GM23338 (cell line): Measurements from ENCODE around the gene SLC23A1. TPM values are rescaled to one million over a fixed set of nuclear protein-coding genes. Genes with fewer than 3 reads are reported as not detected.

Source experiments
- ATAC-seq: fragments of 200-7000 bp; cut with Tn5 transposase; 3 replicates; pipeline ENCODE4 v1.9.1; 2020
- DNase-seq: peaks from one replicate; pipeline ENCODE4 v3.0.0-alpha.2; 2015; ENCODE audit warnings: low spot score
- H2AFZ ChIP-seq: fragments of 200-600 bp; sonication (generic); 2 replicates; pipeline ENCODE4 v1.8.0; 2016; ENCODE audit warnings: antibody characterized with exemption, mild to moderate bottlenecking, moderate library complexity
- H3F3A ChIP-seq: fragments of 200-600 bp; sonication (generic); replicated peaks from 2 replicates; pipeline ENCODE4 v1.8.0; 2017; ENCODE audit warnings: antibody characterized with exemption, mixed run types, low read depth
- H3K27ac ChIP-seq: fragments of 200-600 bp; sonication (generic); 2 replicates; pipeline ENCODE4 v1.6.1; 2016; ENCODE audit warnings: low read depth
- H3K27me3 ChIP-seq: fragments of 200-600 bp; sonication (generic); 2 replicates; pipeline ENCODE4 v1.8.0; 2016; ENCODE audit warnings: mild to moderate bottlenecking, mixed run types, moderate library complexity; ENCODE audit not compliant: insufficient read depth
- H3K36me3 ChIP-seq: fragments of 200-600 bp; sonication (generic); 2 replicates; pipeline ENCODE4 v1.8.0; 2016; ENCODE audit warnings: mild to moderate bottlenecking; ENCODE audit not compliant: insufficient read depth
- H3K4me1 ChIP-seq: fragments of 200-600 bp; sonication (generic); 2 replicates; pipeline ENCODE4 v1.8.0; 2016; ENCODE audit warnings: mild to moderate bottlenecking, moderate library complexity; ENCODE audit not compliant: insufficient read depth
- H3K4me2 ChIP-seq: fragments of 200-600 bp; sonication (generic); 2 replicates; pipeline ENCODE4 v1.7.1; 2017; ENCODE audit warnings: mixed run types
- H3K4me3 ChIP-seq: fragments of 200-600 bp; sonication (generic); 2 replicates; pipeline ENCODE4 v1.6.1; 2016; ENCODE audit warnings: mixed run types
- H3K79me2 ChIP-seq: fragments of 200-600 bp; sonication (generic); replicated peaks from 2 replicates; pipeline ENCODE4 v1.8.0; 2017; ENCODE audit warnings: mild to moderate bottlenecking; ENCODE audit not compliant: insufficient read depth
- H3K9me2 ChIP-seq: fragments of 200-600 bp; sonication (generic); 2 replicates; pipeline ENCODE4 v1.8.0; 2017; ENCODE audit not compliant: insufficient read depth
- H4K20me1 ChIP-seq: fragments of 200-600 bp; sonication (generic); replicated peaks from 2 replicates; pipeline ENCODE4 v1.8.0; 2017; ENCODE audit warnings: mild to moderate bottlenecking; ENCODE audit not compliant: insufficient read depth
- H3K27ac Mint-ChIP-seq: 2 replicates; pipeline ENCODE4 v1.8.0; 2020; ENCODE audit warnings: inconsistent platforms, mild to moderate bottlenecking, moderate library complexity, mixed read lengths
- H3K27me3 Mint-ChIP-seq: 3 replicates; pipeline ENCODE4 v1.8.0; 2022; ENCODE audit warnings: low read depth, mild to moderate bottlenecking, moderate library complexity, mixed read lengths, inconsistent platforms; ENCODE audit not compliant: insufficient read depth, poor library complexity
- H3K36me3 Mint-ChIP-seq: 3 replicates; pipeline ENCODE4 v1.8.0; 2021; ENCODE audit warnings: low read depth, mild to moderate bottlenecking, inconsistent platforms, moderate library complexity, mixed read lengths
- H3K4me1 Mint-ChIP-seq: 3 replicates; pipeline ENCODE4 v1.8.0; 2020; ENCODE audit warnings: mild to moderate bottlenecking, inconsistent platforms, mixed read lengths
- H3K4me3 Mint-ChIP-seq: 3 replicates; pipeline ENCODE4 v1.8.0; 2021; ENCODE audit warnings: moderate library complexity, mild to moderate bottlenecking, inconsistent platforms, mixed read lengths
- H3K9me3 Mint-ChIP-seq: 3 replicates; pipeline ENCODE4 v1.8.0; 2020; ENCODE audit warnings: moderate library complexity, mild to moderate bottlenecking, inconsistent platforms, mixed read lengths
- CREB1 ChIP-seq: fragments of 250-450 bp; sonication (Bioruptor Pico); IDR thresholded peaks from 2 replicates; pipeline ENCODE4 v1.5.0; 2020; ENCODE audit warnings: low read depth, mild to moderate bottlenecking, moderate library complexity
- ETS1 ChIP-seq: IDR thresholded peaks from 2 replicates; pipeline ENCODE4 v1.6.1; 2016; ENCODE audit warnings: antibody characterized with exemption
- EZH2 ChIP-seq: fragments of 200-600 bp; sonication (generic); IDR thresholded peaks from one replicate; pipeline ENCODE4 v1.8.0; 2017; ENCODE audit warnings: antibody characterized with exemption, mild to moderate bottlenecking, low read depth; ENCODE audit not compliant: unreplicated experiment
- EZH2phosphoT487 ChIP-seq: fragments of 200-600 bp; sonication (generic); IDR thresholded peaks from one replicate; pipeline ENCODE4 v1.8.1; 2018; ENCODE audit warnings: antibody characterized with exemption; ENCODE audit not compliant: unreplicated experiment
- JUNB ChIP-seq: IDR thresholded peaks from one replicate; pipeline ENCODE4 v1.6.1; 2016; ENCODE audit warnings: antibody characterized with exemption; ENCODE audit not compliant: unreplicated experiment
- NANOG ChIP-seq: IDR thresholded peaks from 2 replicates; pipeline ENCODE4 v1.6.1; 2016; ENCODE audit warnings: antibody characterized with exemption, borderline replicate concordance
- POLR2AphosphoS5 ChIP-seq: IDR thresholded peaks from 2 replicates; pipeline ENCODE4 v1.6.1; 2016; ENCODE audit warnings: antibody characterized with exemption, low read depth
- REST ChIP-seq: IDR thresholded peaks from one replicate; pipeline ENCODE4 v1.6.1; 2018; ENCODE audit warnings: antibody characterized with exemption; ENCODE audit not compliant: unreplicated experiment
- STAT1 ChIP-seq: IDR thresholded peaks from one replicate; pipeline ENCODE4 v1.6.1; 2016; ENCODE audit warnings: antibody characterized with exemption; ENCODE audit not compliant: unreplicated experiment
- ZNF114 ChIP-seq: fragments of 250-450 bp; sonication (Bioruptor Pico); IDR thresholded peaks from 2 replicates; pipeline ENCODE4 v1.5.0; 2020; ENCODE audit warnings: mild to moderate bottlenecking, moderate library complexity
- ZNF331 ChIP-seq: fragments of 250-450 bp; sonication (Bioruptor Pico); IDR thresholded peaks from 2 replicates; pipeline ENCODE4 v1.5.0; 2020; ENCODE audit warnings: low read depth, mild to moderate bottlenecking, moderate library complexity
- polyA plus RNA-seq: library from polyadenylated mRNA; unstranded; fragments of >200 nt; fragmentation: Nextera tagmentation; extraction: Ambion mirVana; gene quantifications from 2 replicates; pipeline ENCODE4 v1.2.1, GENCODE V29; 2016
- total RNA-seq: library from RNA; depleted of rRNA; stranded (reverse); fragments of >200 nt; shearing (Covaris generic); gene quantifications from 2 replicates; pipeline ENCODE4 v1.2.3, GENCODE V29; 2014
- TF ChIP-seq, protein P1 (sequence below), 2 experiments: fragments of 200-600 bp in 1 of 2; sonication (generic) in 1 of 2; conservative IDR thresholded peaks; 2 replicates each; pipeline versions ENCODE4 v1.5.1 to v1.6.1; 2016 to 2017; ENCODE audit warnings: antibody characterized with exemption in 2 of 2, low read depth in 2 of 2, mild to moderate bottlenecking in 2 of 2, moderate library complexity in 1 of 2
- TF ChIP-seq, protein P2 (sequence below): fragments of 250-450 bp; sonication (Bioruptor Pico); IDR thresholded peaks from 2 replicates; pipeline ENCODE4 v1.5.0; 2020; ENCODE audit warnings: mild to moderate bottlenecking, moderate library complexity

The SLC23A1 gene
- total and polyA plus RNA-seq, 2 experiments from 2014 or later = 0.29 TPM; not detected in 1

GRCh38 chr5:139408191-139408590 lies 25.1 kb upstream of the SLC23A1 start:
- H3K27me3 Mint-ChIP-seq = peaks cover 8% of the 10 kb centered on the region
- Histone ChIP-seq H3K27me3 (no peaks in the 10 kb centered on the region), H3K4me2 (no peak overlapping the region), H3K9me2 (no peaks in the 10 kb centered on the region), H3K36me3 (no peaks in the 10 kb centered on the region), H3F3A (peaks cover 10% of the 10 kb centered on the region), H3K79me2 (0 out of 2 replicates have a peak, but pooled peaks cover under 1% of the 10 kb centered on the region), H4K20me1 (0 out of 2 replicates have a peak, but pooled peaks cover under 1% of the 10 kb centered on the region), H3K4me3 (no peak overlapping the region), H3K27ac (no peak overlapping the region), H2AFZ (no peak overlapping the region), H3K4me1 (peaks cover 11% of the 10 kb centered on the region)
- DNase-seq = no peak
- no peaks in the 10 kb centered on the region for H3K9me3 Mint-ChIP-seq
- no peak overlapping the region for H3K27ac Mint-ChIP-seq
- ATAC-seq = no peak
- H3K4me1 Mint-ChIP-seq = peaks cover 9% of the 10 kb centered on the region; the same call in 2 of the 3 replicates
- no peaks in the 10 kb centered on the region; the same call in 2 of the 3 replicates for H3K36me3 Mint-ChIP-seq
- no peak overlapping the region for H3K4me3 Mint-ChIP-seq
- TF ChIP-seq EZH2phosphoT487 = no peak
- no peak for TF ChIP-seq JUNB
- no peak for TF ChIP-seq ETS1
- TF ChIP-seq NANOG = no peak
- TF ChIP-seq, protein P1, sequence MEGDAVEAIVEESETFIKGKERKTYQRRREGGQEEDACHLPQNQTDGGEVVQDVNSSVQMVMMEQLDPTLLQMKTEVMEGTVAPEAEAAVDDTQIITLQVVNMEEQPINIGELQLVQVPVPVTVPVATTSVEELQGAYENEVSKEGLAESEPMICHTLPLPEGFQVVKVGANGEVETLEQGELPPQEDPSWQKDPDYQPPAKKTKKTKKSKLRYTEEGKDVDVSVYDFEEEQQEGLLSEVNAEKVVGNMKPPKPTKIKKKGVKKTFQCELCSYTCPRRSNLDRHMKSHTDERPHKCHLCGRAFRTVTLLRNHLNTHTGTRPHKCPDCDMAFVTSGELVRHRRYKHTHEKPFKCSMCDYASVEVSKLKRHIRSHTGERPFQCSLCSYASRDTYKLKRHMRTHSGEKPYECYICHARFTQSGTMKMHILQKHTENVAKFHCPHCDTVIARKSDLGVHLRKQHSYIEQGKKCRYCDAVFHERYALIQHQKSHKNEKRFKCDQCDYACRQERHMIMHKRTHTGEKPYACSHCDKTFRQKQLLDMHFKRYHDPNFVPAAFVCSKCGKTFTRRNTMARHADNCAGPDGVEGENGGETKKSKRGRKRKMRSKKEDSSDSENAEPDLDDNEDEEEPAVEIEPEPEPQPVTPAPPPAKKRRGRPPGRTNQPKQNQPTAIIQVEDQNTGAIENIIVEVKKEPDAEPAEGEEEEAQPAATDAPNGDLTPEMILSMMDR (conservative IDR thresholded peaks at IDR 0.05; ENCODE audit: low read depth in 2 of 2) = no peak
- TF ChIP-seq, protein P2, sequence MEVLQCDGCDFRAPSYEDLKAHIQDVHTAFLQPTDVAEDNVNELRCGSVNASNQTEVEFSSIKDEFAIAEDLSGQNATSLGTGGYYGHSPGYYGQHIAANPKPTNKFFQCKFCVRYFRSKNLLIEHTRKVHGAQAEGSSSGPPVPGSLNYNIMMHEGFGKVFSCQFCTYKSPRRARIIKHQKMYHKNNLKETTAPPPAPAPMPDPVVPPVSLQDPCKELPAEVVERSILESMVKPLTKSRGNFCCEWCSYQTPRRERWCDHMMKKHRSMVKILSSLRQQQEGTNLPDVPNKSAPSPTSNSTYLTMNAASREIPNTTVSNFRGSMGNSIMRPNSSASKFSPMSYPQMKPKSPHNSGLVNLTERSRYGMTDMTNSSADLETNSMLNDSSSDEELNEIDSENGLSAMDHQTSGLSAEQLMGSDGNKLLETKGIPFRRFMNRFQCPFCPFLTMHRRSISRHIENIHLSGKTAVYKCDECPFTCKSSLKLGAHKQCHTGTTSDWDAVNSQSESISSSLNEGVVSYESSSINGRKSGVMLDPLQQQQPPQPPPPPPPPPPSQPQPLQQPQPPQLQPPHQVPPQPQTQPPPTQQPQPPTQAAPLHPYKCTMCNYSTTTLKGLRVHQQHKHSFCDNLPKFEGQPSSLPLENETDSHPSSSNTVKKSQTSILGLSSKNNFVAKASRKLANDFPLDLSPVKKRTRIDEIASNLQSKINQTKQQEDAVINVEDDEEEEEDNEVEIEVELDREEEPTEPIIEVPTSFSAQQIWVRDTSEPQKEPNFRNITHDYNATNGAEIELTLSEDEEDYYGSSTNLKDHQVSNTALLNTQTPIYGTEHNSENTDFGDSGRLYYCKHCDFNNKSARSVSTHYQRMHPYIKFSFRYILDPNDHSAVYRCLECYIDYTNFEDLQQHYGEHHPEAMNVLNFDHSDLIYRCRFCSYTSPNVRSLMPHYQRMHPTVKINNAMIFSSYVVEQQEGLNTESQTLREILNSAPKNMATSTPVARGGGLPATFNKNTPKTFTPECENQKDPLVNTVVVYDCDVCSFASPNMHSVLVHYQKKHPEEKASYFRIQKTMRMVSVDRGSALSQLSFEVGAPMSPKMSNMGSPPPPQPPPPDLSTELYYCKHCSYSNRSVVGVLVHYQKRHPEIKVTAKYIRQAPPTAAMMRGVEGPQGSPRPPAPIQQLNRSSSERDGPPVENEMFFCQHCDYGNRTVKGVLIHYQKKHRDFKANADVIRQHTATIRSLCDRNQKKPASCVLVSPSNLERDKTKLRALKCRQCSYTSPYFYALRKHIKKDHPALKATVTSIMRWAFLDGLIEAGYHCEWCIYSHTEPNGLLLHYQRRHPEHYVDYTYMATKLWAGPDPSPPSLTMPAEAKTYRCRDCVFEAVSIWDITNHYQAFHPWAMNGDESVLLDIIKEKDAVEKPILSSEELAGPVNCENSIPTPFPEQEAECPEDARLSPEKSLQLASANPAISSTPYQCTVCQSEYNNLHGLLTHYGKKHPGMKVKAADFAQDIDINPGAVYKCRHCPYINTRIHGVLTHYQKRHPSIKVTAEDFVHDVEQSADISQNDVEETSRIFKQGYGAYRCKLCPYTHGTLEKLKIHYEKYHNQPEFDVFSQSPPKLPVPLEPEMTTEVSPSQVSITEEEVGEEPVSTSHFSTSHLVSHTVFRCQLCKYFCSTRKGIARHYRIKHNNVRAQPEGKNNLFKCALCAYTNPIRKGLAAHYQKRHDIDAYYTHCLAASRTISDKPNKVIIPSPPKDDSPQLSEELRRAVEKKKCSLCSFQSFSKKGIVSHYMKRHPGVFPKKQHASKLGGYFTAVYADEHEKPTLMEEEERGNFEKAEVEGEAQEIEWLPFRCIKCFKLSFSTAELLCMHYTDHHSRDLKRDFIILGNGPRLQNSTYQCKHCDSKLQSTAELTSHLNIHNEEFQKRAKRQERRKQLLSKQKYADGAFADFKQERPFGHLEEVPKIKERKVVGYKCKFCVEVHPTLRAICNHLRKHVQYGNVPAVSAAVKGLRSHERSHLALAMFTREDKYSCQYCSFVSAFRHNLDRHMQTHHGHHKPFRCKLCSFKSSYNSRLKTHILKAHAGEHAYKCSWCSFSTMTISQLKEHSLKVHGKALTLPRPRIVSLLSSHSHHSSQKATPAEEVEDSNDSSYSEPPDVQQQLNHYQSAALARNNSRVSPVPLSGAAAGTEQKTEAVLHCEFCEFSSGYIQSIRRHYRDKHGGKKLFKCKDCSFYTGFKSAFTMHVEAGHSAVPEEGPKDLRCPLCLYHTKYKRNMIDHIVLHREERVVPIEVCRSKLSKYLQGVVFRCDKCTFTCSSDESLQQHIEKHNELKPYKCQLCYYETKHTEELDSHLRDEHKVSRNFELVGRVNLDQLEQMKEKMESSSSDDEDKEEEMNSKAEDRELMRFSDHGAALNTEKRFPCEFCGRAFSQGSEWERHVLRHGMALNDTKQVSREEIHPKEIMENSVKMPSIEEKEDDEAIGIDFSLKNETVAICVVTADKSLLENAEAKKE = no peak
- no peak for TF ChIP-seq EZH2
- no peak for TF ChIP-seq STAT1
- no peak for TF ChIP-seq REST
- no peak for TF ChIP-seq POLR2AphosphoS5
- no peak for TF ChIP-seq ZNF331 (CRISPR knock-in tag)
- no peak for TF ChIP-seq CREB1 (CRISPR knock-in tag)
- no peak for TF ChIP-seq ZNF114 (CRISPR knock-in tag)
